Keratinocyte (primary cell): ENCODE data around the gene AKT1S1.

Experiments
- CTCF ChIP-seq, 3 experiments: IDR thresholded peaks in 1 of 3; conservative IDR thresholded peaks in 1 of 3; optimal IDR thresholded peaks in 1 of 3; 2 replicates in 2 of 3; 3 replicates in 1 of 3; pipeline versions ENCODE3 to v1.5.1; 2011; ENCODE audit warnings: low read length in 3 of 3, mild to moderate bottlenecking in 3 of 3, moderate library complexity in 2 of 3, control low read depth in 1 of 3, inconsistent platforms in 1 of 3; ENCODE audit not compliant: insufficient read depth in 2 of 3; ENCODE audit errors: extremely low read depth in 1 of 3
- EZH2 ChIP-seq: IDR thresholded peaks from one replicate; pipeline ENCODE4 v1.6.1; 2012; ENCODE audit warnings: inconsistent platforms, mild to moderate bottlenecking, low read length, moderate library complexity

- no peak for TF ChIP-seq EZH2
- no peak for TF ChIP-seq CTCF (optimal IDR thresholded peaks at IDR 0.05 in 1 of 3, IDR thresholded peaks at IDR 0.05 in 1 of 3, conservative IDR thresholded peaks at IDR 0.05 in 1 of 3; ENCODE audit: extremely low read depth in 1 of 3, insufficient read depth in 2 of 3, low read length in 3 of 3)
Measured at GRCh38 chr19:49925486-49925885, 48.3 kb upstream of the AKT1S1 start.
